ENCODE measurements around the gene DCAF8.

Gene DCAF8

DNA sequence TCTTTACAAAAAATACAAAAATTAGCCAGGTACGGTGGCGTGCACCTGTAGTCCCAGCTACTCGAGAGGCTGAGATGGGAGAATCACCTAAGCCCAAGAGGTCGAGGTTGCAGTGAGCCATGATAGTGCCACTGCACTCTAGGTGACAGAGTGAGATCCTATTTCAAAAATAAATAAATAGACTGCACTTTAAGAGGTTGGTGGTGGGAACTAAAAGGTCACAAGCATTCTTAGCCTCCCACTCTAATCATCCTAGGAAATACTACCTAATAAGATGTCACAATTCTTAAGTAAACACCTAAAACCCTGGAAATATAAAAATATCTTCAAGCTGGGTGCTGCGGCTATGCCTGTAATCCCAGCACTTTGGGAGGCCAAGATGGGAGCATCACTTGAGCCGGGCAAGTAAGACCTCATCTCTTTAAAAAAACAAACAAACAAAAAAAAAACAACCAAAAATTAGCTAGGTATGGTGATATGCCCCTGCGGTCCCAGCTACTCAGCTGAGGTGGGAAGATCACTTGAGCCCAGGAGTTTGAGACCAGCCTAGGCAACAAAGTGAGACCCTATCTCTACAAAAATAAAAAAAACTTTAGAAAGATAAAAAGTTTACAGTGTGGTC lies 4.1 kb downstream of the DCAF8 start:
- no peak for DNase-seq (ENCODE audit: insufficient read length)
- no peak for FAIRE-seq
- no peak for TF ChIP-seq POLR2A (IDR thresholded peaks at IDR 0.05; ENCODE audit: low read depth, low read length)
- TF ChIP-seq TAF1 (IDR thresholded peaks at IDR 0.05; ENCODE audit: borderline replicate concordance, low read depth, low read length) = no peak
- no peak for TF ChIP-seq POLR2AphosphoS5 (IDR thresholded peaks at IDR 0.05; ENCODE audit: low read depth, low read length)

DNA sequence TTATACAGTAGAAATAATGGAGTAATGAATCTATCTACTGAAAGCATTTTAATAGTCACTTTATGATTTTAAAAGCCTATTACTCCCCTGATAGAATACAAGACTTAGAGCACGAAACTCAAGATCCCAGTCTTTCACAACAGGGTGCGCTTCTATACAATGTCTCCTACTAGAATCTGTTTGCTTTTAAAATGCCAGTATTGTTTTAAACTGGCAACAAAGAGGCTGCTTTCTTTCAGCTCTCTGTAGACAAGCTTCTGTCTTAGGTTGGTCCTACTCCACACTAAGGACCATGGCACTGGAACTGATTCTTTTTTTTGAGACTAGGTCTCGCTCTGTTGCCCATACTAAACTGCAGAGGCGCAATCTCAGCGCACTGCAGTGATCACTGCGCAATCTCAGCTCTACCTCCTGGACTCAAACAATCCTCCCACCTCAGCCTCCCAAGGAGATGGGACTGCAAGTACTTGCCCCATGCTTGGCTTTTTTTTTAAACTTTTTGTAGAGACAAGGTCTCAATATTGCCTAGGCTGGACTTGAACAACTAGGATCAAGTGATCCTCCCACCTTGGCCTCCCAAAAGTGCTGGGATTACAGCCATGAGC lies 4.8 kb downstream of the DCAF8 start:
- DNase-seq (ENCODE audit: insufficient read length) (no peak), FAIRE-seq (no peak)
- TF ChIP-seq POLR2AphosphoS5 (IDR thresholded peaks at IDR 0.05; ENCODE audit: low read depth, low read length) (no peak), POLR2A (IDR thresholded peaks at IDR 0.05; ENCODE audit: low read depth, low read length) (no peak)

DNA sequence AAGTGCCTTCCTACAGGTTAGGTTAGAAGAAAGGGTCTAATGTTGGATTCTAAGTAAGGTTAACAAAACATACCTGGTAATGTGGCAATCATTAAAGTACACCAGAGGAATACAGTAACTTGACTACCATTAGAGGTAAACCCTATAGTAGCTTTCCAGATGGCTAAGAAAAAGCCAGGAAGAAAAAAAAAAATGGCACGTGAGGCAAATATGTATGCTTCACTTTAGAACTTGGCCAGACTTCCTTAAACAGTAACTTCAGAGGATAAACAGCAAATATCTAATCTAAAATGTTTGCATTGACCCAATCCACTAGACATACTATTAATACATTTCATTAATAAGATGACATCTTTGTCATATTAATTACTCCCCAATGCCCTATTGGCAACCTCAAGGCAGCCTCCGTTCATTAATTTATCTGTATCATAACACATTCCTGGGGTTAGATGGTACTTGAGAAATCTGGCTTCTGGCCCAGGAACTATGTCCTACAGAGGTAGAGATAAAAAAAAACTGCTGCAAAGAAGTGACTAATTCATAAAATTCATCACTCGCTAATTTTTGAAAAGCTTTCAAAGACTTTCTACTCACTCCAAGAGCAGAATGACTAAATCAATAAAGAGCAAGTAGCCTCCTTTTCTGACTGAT lies 5.8 kb downstream of the DCAF8 start:
- no peak for DNase-seq (ENCODE audit: insufficient read length)
- TF ChIP-seq TAF1 (IDR thresholded peaks at IDR 0.05; ENCODE audit: borderline replicate concordance, low read depth, low read length) = no peak
- TF ChIP-seq POLR2A (IDR thresholded peaks at IDR 0.05; ENCODE audit: low read depth, low read length) = no peak
- no peak for TF ChIP-seq POLR2AphosphoS5 (IDR thresholded peaks at IDR 0.05; ENCODE audit: low read depth, low read length)
- FAIRE-seq = peak; percentile 57

DNA sequence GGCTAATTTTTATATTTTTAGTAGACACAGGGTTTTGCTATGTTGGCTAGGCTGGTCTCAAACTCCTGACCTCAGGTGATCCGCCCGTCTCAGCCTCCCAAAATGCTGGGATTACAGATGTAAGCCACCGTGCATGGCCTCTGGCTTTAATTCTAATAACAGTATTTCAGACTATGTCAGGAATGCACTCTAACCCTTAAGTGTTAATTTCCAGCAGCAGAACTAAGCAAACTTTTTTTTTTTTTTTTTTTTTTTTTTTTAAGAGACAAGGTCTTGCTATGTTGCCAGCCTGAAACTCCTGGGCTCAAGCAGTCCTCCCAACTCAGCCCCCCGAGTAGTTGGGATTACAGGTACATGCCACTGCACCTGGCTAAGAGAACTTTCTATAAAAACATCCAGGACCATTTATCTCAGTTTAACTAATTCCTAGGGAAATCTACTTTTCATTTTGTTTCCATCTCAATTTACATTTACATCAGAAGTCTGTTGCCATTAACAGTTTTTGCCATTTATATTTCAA lies 6.5 kb downstream of the DCAF8 start:
- TF ChIP-seq TAF1 (IDR thresholded peaks at IDR 0.05; ENCODE audit: borderline replicate concordance, low read depth, low read length) (no peak), POLR2A (IDR thresholded peaks at IDR 0.05; ENCODE audit: low read depth, low read length) (no peak), POLR2AphosphoS5 (IDR thresholded peaks at IDR 0.05; ENCODE audit: low read depth, low read length) (no peak)
- FAIRE-seq = no peak

DNA sequence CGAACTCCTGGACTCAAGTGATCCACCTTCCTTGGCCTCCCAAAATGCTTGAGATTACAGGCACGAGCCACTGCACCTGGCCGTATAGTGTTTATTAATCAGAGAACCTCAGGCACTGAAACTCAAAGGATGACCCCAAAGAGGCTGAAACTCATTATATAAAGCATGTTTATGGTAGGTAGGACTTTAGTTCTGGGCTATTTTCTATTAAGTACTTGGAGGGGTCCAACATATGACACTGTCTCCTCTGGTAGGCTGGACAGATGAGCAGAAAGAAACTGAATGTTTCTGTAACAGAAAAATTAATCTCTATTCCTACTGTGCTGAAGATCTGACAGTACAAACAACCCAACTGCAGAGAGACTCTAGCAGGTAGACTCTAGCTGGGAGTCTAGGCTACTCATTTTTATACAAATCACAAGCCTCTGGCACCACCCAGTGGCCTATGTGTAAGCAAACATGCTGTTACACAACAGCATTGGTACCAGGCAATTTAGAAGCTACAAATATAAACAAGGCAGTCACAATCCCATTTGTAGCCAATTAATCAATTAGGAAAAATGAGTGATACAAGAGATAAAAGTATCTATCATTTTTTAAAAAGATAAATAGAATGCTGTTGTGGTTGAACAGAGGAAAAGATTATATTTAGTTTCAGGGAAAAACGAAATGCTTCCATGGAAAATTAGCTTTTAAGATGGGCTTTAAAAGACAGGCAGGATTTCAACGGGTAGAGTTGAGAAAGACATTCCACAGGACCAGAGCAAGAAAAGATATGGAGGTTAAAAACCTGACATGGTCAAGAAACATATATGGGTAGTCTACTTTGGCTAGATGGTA lies 10.4 kb downstream of the DCAF8 start:
- no peak for TF ChIP-seq POLR2A (IDR thresholded peaks at IDR 0.05; ENCODE audit: low read depth, low read length)
- no peak for TF ChIP-seq TAF1 (IDR thresholded peaks at IDR 0.05; ENCODE audit: borderline replicate concordance, low read depth, low read length)
- TF ChIP-seq POLR2AphosphoS5 (IDR thresholded peaks at IDR 0.05; ENCODE audit: low read depth, low read length) = no peak
- peak; percentile 23 for DNase-seq (ENCODE audit: insufficient read length)
- FAIRE-seq = peak; percentile 5

More for the DNA sequence above, 6.5 kb downstream of the DCAF8 start:
- no peak for DNase-seq (ENCODE audit: insufficient read length)

DNA sequence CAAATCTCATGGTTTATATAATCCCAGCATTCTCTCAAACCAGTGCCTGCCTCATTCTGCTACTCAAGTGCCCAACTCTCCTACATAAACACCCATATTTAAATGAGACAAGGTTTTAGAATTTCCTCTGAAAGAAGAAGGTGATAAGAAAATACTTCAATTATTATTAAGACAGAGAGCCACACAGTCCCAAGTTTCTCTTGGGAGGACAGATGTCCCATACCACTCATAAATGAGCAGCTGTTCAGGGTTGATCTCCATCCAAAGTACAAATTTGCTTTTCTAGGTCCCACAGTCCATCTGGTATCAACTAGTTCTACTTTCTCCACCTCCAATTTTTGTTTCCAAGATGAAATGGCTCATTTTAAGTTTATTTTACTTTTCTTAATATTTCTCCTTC lies 11.3 kb downstream of the DCAF8 start:
- DNase-seq (ENCODE audit: insufficient read length) (no peak), FAIRE-seq (no peak)
- TF ChIP-seq POLR2AphosphoS5 (IDR thresholded peaks at IDR 0.05; ENCODE audit: low read depth, low read length) = no peak
- no peak for TF ChIP-seq POLR2A (IDR thresholded peaks at IDR 0.05; ENCODE audit: low read depth, low read length)
- no peak for TF ChIP-seq TAF1 (IDR thresholded peaks at IDR 0.05; ENCODE audit: borderline replicate concordance, low read depth, low read length)

DNA sequence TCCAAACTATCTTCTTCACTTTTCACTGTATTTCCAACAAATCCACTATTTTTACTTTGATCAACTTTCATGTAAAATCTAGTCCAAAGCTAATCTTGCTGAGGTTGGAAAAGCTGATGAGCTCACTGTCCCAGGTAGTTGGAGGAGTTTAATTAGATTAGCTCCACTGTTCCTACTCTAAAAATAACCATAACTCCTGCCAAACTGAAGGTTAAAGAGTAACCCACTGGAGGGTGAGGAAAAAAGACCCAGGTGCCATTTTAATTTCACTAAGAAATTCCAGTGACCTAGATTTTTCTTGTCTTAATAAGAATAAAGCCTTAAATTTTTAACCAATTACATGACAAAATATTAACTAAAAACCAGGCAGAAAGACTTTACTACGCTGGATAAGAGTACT lies 15.3 kb downstream of the DCAF8 start:
- FAIRE-seq (no peak), DNase-seq (ENCODE audit: insufficient read length) (no peak)
- no peak for TF ChIP-seq TAF1 (IDR thresholded peaks at IDR 0.05; ENCODE audit: borderline replicate concordance, low read depth, low read length)
- TF ChIP-seq POLR2A (IDR thresholded peaks at IDR 0.05; ENCODE audit: low read depth, low read length) = no peak
- TF ChIP-seq POLR2AphosphoS5 (IDR thresholded peaks at IDR 0.05; ENCODE audit: low read depth, low read length) = no peak

DNA sequence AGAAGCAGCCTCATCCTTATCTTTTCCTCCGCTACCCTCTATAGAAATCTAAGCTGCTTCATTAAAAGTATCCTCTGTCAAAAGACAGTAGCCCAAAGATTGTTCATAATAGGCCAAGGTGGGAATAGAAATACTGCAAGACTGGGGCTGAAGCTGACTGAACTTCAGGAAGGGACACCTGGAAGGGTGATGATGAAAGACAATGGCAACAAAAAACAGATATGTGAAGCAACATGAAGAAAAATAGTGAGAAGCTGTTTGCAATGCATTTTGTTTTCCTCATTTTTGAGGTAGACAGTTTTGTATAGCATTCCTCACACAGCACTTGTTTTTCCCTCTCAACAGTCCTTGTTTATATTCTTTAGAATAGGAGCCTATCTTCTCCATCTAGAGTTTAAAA lies 16.9 kb downstream of the DCAF8 start:
- FAIRE-seq = no peak
- no peak for TF ChIP-seq POLR2A (IDR thresholded peaks at IDR 0.05; ENCODE audit: low read depth, low read length)
- TF ChIP-seq TAF1 (IDR thresholded peaks at IDR 0.05; ENCODE audit: borderline replicate concordance, low read depth, low read length) = no peak
- TF ChIP-seq POLR2AphosphoS5 (IDR thresholded peaks at IDR 0.05; ENCODE audit: low read depth, low read length) = no peak
- no peak for DNase-seq (ENCODE audit: insufficient read length)

DNA sequence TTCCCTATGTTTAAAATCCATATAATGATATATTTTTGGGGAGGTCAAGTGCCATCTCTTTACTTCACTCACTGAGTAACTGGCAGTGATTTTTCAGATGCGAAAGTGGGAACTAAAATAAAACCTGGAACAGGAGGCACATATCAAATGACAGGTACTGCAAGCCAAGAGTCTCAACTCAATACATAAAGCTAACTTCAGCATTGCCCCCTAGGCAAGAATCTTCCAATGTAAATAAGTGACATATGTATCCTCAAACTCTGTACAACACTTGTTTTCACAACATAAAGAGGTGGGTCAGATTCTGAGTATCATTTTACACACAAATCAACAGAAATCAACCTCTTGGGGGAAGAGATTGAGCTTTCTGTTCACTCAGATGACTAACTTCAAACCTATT lies 18.1 kb downstream of the DCAF8 start:
- DNase-seq (ENCODE audit: insufficient read length) (no peak), FAIRE-seq (no peak)
- TF ChIP-seq POLR2AphosphoS5 (IDR thresholded peaks at IDR 0.05; ENCODE audit: low read depth, low read length) (no peak), TAF1 (IDR thresholded peaks at IDR 0.05; ENCODE audit: borderline replicate concordance, low read depth, low read length) (no peak)

DNA sequence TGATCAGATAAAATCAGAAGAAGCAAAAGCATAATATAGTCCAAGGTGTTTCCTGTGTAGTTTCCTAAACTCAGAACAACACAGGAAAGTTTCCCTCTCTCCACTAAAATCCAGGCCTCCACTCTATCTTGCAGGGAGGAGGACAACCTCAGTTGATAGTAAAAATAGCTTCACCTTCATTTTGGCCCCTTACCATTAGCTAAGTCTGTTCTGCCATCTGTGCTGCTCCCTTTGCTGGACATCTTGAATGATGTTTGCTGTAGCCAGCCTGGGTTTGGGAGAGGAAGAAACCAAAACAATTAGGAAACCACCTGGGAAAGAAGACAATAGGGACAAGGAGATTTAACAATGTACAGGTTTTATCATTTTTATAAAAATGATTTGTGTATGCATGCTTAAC lies 18.6 kb downstream of the DCAF8 start:
- no peak for FAIRE-seq
- no peak for DNase-seq (ENCODE audit: insufficient read length)
- TF ChIP-seq POLR2AphosphoS5 (IDR thresholded peaks at IDR 0.05; ENCODE audit: low read depth, low read length) = no peak
- no peak for TF ChIP-seq POLR2A (IDR thresholded peaks at IDR 0.05; ENCODE audit: low read depth, low read length)
- TF ChIP-seq TAF1 (IDR thresholded peaks at IDR 0.05; ENCODE audit: borderline replicate concordance, low read depth, low read length) = no peak

DNA sequence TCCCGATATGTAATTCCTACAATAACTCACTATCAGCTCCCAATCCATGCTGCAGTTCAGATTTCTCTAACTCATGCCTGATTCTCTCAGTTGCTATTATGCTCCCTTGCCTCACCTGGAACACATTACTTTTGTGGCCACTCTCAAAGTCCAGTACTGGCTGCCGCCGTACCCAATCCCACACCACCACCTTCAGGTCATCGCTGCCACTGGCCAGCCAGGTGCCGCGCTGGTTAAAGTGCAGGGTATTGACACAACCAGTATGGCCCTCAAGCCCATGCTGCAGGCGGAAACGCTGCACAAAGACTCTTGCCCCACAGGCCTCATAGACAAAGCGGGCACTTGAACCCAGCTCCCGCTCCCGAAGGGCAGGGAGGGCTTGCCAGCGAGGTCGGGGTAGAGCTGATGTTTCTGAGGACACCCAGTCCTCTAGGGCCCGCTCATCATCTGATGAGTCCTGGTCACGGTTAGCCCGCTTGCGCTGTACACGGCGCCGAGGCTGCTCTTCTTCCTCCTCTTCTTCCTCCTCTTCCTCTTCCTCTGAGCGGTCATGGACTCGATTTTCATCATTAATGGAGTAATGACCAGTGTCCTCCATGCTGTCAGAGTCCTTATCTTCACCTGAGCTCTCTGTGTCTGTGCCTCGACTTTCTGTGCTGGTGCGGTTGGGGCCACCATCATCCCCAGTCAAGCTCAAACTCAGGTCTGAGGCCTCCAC lies 22.6 kb downstream of the DCAF8 start:
- TF ChIP-seq POLR2AphosphoS5 (IDR thresholded peaks at IDR 0.05; ENCODE audit: low read depth, low read length) (no peak), TAF1 (IDR thresholded peaks at IDR 0.05; ENCODE audit: borderline replicate concordance, low read depth, low read length) (no peak), POLR2A (IDR thresholded peaks at IDR 0.05; ENCODE audit: low read depth, low read length) (no peak)
- FAIRE-seq (no peak), DNase-seq (ENCODE audit: insufficient read length) (no peak)
